Neural cell (in vitro differentiated cells): ENCODE data around the gene CYRIA. TPM values are rescaled to one million over a fixed set of nuclear protein-coding genes. Genes with fewer than 3 reads are reported as not detected.
A peak's percentile ranks its signal among the peaks of the same experiment; 100 is the strongest.

Experiments used
- H2AFZ ChIP-seq: fragments of 200-600, 300-800 bp; sonication (generic), shearing (Covaris generic); 2 replicates; pipeline ENCODE4 v1.6.0; 2014; ENCODE audit warnings: low read depth, mild to moderate bottlenecking, antibody characterized with exemption, low read length, moderate library complexity
- H3F3A ChIP-seq: fragments of 200-600 bp; shearing (Covaris generic); 2 replicates; pipeline ENCODE4 v1.6.1; 2016; ENCODE audit warnings: mild to moderate bottlenecking, moderate library complexity, mixed read lengths, antibody characterized with exemption, low read length; ENCODE audit not compliant: insufficient read depth, poor library complexity, severe bottlenecking
- H3K27ac ChIP-seq: fragments of 200-600, 300-800 bp; sonication (generic), shearing (Covaris generic); 2 replicates; pipeline ENCODE4 v1.5.1; 2014; ENCODE audit warnings: mild to moderate bottlenecking, low read length, moderate library complexity
- H3K27me3 ChIP-seq: fragments of 300-800, 200-600 bp; sonication (generic), shearing (Covaris generic); 2 replicates; pipeline ENCODE4 v1.6.0; 2014; ENCODE audit warnings: mild to moderate bottlenecking, low read depth, low read length, moderate library complexity; ENCODE audit not compliant: insufficient read depth
- H3K36me3 ChIP-seq: fragments of 300-800, 200-600 bp; sonication (generic), shearing (Covaris generic); 2 replicates; pipeline ENCODE4 v1.5.1; 2014; ENCODE audit warnings: mild to moderate bottlenecking, antibody characterized with exemption, low read length, moderate library complexity; ENCODE audit not compliant: insufficient read depth
- H3K4me2 ChIP-seq: fragments of 300-800, 200-600 bp; sonication (generic), shearing (Covaris generic); 2 replicates; pipeline ENCODE4 v1.6.0; 2014; ENCODE audit warnings: mild to moderate bottlenecking, low read length
- H3K4me3 ChIP-seq: fragments of 300-800, 200-600 bp; sonication (generic), shearing (Covaris generic); 2 replicates; pipeline ENCODE4 v1.5.1; 2014; ENCODE audit warnings: mild to moderate bottlenecking, low read length, moderate library complexity
- H3K79me2 ChIP-seq: fragments of 200-600 bp; shearing (Covaris generic); replicated peaks from 2 replicates; pipeline ENCODE4 v1.6.0; 2014; ENCODE audit warnings: mild to moderate bottlenecking, low read length, moderate library complexity; ENCODE audit not compliant: insufficient read depth
- H3K9ac ChIP-seq: fragments of 300-800, 200-600 bp; sonication (generic), shearing (Covaris generic); 2 replicates; pipeline ENCODE4 v1.6.1; 2016; ENCODE audit warnings: mild to moderate bottlenecking, low read length, mixed read lengths
- H3K9me2 ChIP-seq: fragments of 200-600 bp; shearing (Covaris generic); 2 replicates; pipeline ENCODE4 v1.6.1; 2016; ENCODE audit warnings: mild to moderate bottlenecking, low read length, mixed read lengths; ENCODE audit not compliant: insufficient read depth
- H3K9me3 ChIP-seq: fragments of 200-600, 300-800 bp; sonication (generic), shearing (Covaris generic); 2 replicates; pipeline ENCODE4 v1.6.1; 2016; ENCODE audit warnings: mild to moderate bottlenecking, mixed run types, low read length, moderate library complexity, mixed read lengths
- H4K20me1 ChIP-seq: fragments of 200-600 bp; shearing (Covaris generic); 2 replicates; pipeline ENCODE4 v1.6.1; 2016; ENCODE audit warnings: mild to moderate bottlenecking, mixed run types; ENCODE audit not compliant: insufficient read depth
- EP300 ChIP-seq: fragments of 450-650 bp; conservative IDR thresholded peaks from 2 replicates; pipeline ENCODE4 v1.6.1; 2014; ENCODE audit warnings: antibody characterized with exemption, mild to moderate bottlenecking, moderate library complexity; ENCODE audit not compliant: poor library complexity, severe bottlenecking
- EZH2 ChIP-seq: fragments of 200-600, 300-800 bp; shearing (Covaris generic), sonication (generic); IDR thresholded peaks from 2 replicates; pipeline ENCODE4 v1.6.1; 2014; ENCODE audit warnings: antibody characterized with exemption, low read length, borderline replicate concordance, mild to moderate bottlenecking; ENCODE audit not compliant: insufficient read depth, poor library complexity, severe bottlenecking
- MXI1 ChIP-seq: fragments of 450-650 bp; conservative IDR thresholded peaks from 2 replicates; pipeline ENCODE4 v1.6.1; 2014; ENCODE audit warnings: antibody characterized with exemption, mild to moderate bottlenecking; ENCODE audit not compliant: poor library complexity, severe bottlenecking
- POLR2AphosphoS5 ChIP-seq: IDR thresholded peaks from 2 replicates; pipeline ENCODE4 v1.6.1; 2012
- RAD21 ChIP-seq: fragments of 450-650 bp; conservative IDR thresholded peaks from 2 replicates; pipeline ENCODE4 v1.6.1; 2014; ENCODE audit warnings: antibody characterized with exemption, mild to moderate bottlenecking, moderate library complexity
- SMC3 ChIP-seq: fragments of 450-650 bp; conservative IDR thresholded peaks from 2 replicates; pipeline ENCODE4 v1.6.1; 2014; ENCODE audit warnings: antibody characterized with exemption, mild to moderate bottlenecking, moderate library complexity; ENCODE audit not compliant: poor library complexity
- TAF1 ChIP-seq: IDR thresholded peaks from 2 replicates; pipeline ENCODE4 v1.6.1; 2012; ENCODE audit warnings: low read depth
- polyA plus RNA-seq: library from polyadenylated mRNA; depleted of rRNA; stranded (reverse); fragments of >200 nt; gene quantifications from 2 replicates; pipeline ENCODE4 v1.2.3, GENCODE V29; 2014
- TF ChIP-seq, protein P1 (sequence below): IDR thresholded peaks from 2 replicates; pipeline ENCODE4 v1.6.1; 2012; ENCODE audit warnings: borderline replicate concordance
- TF ChIP-seq, protein P2 (sequence below): fragments of 450-650 bp; IDR thresholded peaks from 2 replicates; pipeline ENCODE4 v1.5.1; 2014; ENCODE audit warnings: antibody characterized with exemption, mild to moderate bottlenecking, moderate library complexity; ENCODE audit not compliant: poor library complexity, severe bottlenecking

The CYRIA gene
- polyA plus RNA-seq, 1 donor from 2014 or later: 67.0 TPM

DNA sequence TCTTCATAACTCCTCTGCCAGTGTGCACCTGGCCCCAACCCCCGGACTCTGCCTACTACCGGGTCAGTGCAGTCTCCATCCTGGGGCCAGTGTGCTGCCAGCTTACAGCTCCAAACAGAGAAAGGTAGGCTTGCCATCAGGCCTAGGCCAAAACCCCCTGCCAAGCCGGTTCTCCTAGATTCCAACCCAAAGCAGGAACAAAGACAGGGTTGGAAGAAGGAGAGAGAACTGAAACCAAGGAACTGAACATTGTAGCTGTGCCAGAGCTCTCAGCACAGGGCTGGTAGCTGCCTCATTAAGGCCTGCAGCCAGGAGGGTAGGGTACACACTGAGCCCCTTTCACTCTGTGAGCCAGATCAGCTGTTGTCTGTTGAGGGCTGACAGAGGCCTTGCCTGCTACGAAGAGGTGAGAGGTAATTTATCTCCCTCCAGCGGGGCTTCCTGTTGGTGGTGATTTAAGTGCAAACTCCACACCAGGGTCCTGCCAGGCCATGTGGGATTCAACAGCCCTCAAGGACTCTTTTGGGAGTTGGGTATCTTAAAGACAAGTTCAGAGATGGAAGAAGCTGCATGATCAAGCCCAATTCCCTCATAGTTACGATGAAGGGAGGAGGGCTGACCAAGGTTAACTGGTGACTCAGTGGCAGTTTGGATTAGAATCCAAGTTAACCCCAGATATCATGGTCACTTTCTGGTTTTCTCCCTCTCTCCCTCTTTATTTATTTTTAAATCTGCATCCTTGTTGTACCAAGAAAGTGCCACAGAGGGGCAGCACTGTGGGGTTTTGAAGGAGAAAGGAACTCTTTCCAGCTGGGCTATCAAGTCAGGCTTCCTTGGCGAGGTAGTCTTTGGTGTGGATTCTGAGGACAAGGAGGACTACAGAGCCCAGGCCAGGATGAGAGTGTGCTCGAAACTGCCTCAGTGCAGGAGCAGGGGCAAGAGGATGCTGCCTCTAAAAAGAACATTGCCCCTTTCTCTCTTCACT is 48.1 kb downstream of the CYRIA start:
- no peak overlapping the region for H3K9ac ChIP-seq
- H2AFZ ChIP-seq: no peak overlapping the region
- H3K9me2 ChIP-seq: no peaks in the 10 kb centered on the region
- H3K27me3 ChIP-seq: no peaks in the 10 kb centered on the region
- H3F3A ChIP-seq: no peaks in the 10 kb centered on the region
- no peak overlapping the region for H3K27ac ChIP-seq
- H3K4me2 ChIP-seq: no peak overlapping the region
- peaks cover 12% of the 10 kb centered on the region for H3K36me3 ChIP-seq
- H3K79me2 ChIP-seq: no peaks in the 10 kb centered on the region
- H4K20me1 ChIP-seq: no peaks in the 10 kb centered on the region
- no peaks in the 10 kb centered on the region for H3K9me3 ChIP-seq
- H3K4me3 ChIP-seq: no peak overlapping the region
- no peak for TF ChIP-seq TAF1
- TF ChIP-seq, protein P1, sequence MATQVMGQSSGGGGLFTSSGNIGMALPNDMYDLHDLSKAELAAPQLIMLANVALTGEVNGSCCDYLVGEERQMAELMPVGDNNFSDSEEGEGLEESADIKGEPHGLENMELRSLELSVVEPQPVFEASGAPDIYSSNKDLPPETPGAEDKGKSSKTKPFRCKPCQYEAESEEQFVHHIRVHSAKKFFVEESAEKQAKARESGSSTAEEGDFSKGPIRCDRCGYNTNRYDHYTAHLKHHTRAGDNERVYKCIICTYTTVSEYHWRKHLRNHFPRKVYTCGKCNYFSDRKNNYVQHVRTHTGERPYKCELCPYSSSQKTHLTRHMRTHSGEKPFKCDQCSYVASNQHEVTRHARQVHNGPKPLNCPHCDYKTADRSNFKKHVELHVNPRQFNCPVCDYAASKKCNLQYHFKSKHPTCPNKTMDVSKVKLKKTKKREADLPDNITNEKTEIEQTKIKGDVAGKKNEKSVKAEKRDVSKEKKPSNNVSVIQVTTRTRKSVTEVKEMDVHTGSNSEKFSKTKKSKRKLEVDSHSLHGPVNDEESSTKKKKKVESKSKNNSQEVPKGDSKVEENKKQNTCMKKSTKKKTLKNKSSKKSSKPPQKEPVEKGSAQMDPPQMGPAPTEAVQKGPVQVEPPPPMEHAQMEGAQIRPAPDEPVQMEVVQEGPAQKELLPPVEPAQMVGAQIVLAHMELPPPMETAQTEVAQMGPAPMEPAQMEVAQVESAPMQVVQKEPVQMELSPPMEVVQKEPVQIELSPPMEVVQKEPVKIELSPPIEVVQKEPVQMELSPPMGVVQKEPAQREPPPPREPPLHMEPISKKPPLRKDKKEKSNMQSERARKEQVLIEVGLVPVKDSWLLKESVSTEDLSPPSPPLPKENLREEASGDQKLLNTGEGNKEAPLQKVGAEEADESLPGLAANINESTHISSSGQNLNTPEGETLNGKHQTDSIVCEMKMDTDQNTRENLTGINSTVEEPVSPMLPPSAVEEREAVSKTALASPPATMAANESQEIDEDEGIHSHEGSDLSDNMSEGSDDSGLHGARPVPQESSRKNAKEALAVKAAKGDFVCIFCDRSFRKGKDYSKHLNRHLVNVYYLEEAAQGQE: no peak
- TF ChIP-seq EP300: no peak
- TF ChIP-seq SMC3: peak; percentile 70
- no peak for TF ChIP-seq EZH2
- no peak for TF ChIP-seq POLR2AphosphoS5
- TF ChIP-seq MXI1: no peak
- TF ChIP-seq, protein P2, sequence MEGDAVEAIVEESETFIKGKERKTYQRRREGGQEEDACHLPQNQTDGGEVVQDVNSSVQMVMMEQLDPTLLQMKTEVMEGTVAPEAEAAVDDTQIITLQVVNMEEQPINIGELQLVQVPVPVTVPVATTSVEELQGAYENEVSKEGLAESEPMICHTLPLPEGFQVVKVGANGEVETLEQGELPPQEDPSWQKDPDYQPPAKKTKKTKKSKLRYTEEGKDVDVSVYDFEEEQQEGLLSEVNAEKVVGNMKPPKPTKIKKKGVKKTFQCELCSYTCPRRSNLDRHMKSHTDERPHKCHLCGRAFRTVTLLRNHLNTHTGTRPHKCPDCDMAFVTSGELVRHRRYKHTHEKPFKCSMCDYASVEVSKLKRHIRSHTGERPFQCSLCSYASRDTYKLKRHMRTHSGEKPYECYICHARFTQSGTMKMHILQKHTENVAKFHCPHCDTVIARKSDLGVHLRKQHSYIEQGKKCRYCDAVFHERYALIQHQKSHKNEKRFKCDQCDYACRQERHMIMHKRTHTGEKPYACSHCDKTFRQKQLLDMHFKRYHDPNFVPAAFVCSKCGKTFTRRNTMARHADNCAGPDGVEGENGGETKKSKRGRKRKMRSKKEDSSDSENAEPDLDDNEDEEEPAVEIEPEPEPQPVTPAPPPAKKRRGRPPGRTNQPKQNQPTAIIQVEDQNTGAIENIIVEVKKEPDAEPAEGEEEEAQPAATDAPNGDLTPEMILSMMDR: peak; percentile 57
- TF ChIP-seq RAD21: peak; percentile 57
